Erythroblast (primary cell): ENCODE data around the gene AKAP8L.

ENCODE experiments used
- GATA1 ChIP-seq: IDR thresholded peaks from 2 replicates; pipeline ENCODE4 v1.6.1; 2011; ENCODE audit warnings: low read depth, mild to moderate bottlenecking, control low read depth, low read length, moderate library complexity
- POLR2A ChIP-seq: IDR thresholded peaks from 2 replicates; pipeline ENCODE4 v1.6.1; 2011; ENCODE audit warnings: mild to moderate bottlenecking, low read length

GRCh38 chr19:15372891-15373301, 45.9 kb downstream of the AKAP8L start:
- no peak for TF ChIP-seq POLR2A
- TF ChIP-seq GATA1: no peak
